HEK293 (cell line): ENCODE results near the gene ATF6.

Source experiments
- CTCF ChIA-PET: fragments of 350-600 bp; formaldehyde crosslinking; extraction: SDS; loops from one replicate; lab custom pipeline; 2021; ENCODE audit warnings: antibody characterized with exemption; lab: Yijun Ruan, JAX
- POLR2A ChIA-PET: fragments of 300-600 bp; formaldehyde crosslinking; extraction: SDS; loops from one replicate; lab custom pipeline; 2020; ENCODE audit warnings: antibody characterized with exemption, inconsistent platforms; lab: Yijun Ruan, JAX
- H3K27ac ChIP-seq: fragments of 200-500 bp; sonication (Bioruptor generic); 2 replicates; pipeline ENCODE4 v1.5.1; 2014; ENCODE audit warnings: low read depth, low read length, control low read depth, inconsistent platforms; ENCODE audit errors: extremely low read depth
- H3K36me3 ChIP-seq, 2 experiments: fragments of 200-500 bp in 1 of 2; sonication (Bioruptor generic) in 1 of 2; 1 replicate in 1 of 2; 2 replicates in 1 of 2; pipeline ENCODE4 v1.5.1; 2014 to 2017; ENCODE audit warnings: inconsistent platforms in 2 of 2, low read length in 2 of 2; ENCODE audit not compliant: control insufficient read depth in 2 of 2, insufficient read depth in 1 of 2
- H3K4me1 ChIP-seq: fragments of 200-500 bp; sonication (Bioruptor generic); 2 replicates; pipeline ENCODE4 v1.5.1; 2014; ENCODE audit warnings: mild to moderate bottlenecking, low read length, inconsistent platforms; ENCODE audit not compliant: control insufficient read depth, insufficient read depth
- H3K4me3 ChIP-seq: 2 replicates; pipeline ENCODE4 v1.5.1; 2011; ENCODE audit warnings: low read depth, mild to moderate bottlenecking, control low read depth, low read length, moderate library complexity
- H3K9me3 ChIP-seq: fragments of 200-500 bp; sonication (Bioruptor generic); 2 replicates; pipeline ENCODE4 v1.5.1; 2014; ENCODE audit warnings: low read depth, low read length, inconsistent platforms; ENCODE audit not compliant: control insufficient read depth, insufficient read depth
- BCL11B ChIP-seq: fragments of 450-650 bp; formaldehyde crosslinking; IDR thresholded peaks from 2 replicates; pipeline ENCODE4 v1.5.1; 2016; ENCODE audit warnings: low read depth, missing biosample characterization, missing genetic modification characterization
- CTCF ChIP-seq: fragments of 450-650 bp; formaldehyde crosslinking; IDR thresholded peaks from 2 replicates; pipeline ENCODE4 v1.5.1; 2016; ENCODE audit warnings: missing biosample characterization, missing genetic modification characterization
- KLF1 ChIP-seq: fragments of 450-650 bp; formaldehyde crosslinking; IDR thresholded peaks from 2 replicates; pipeline ENCODE4 v1.5.1; 2016; ENCODE audit warnings: missing biosample characterization, missing genetic modification characterization
- PBX3 ChIP-seq: sonication (generic); formaldehyde crosslinking; IDR thresholded peaks from 2 replicates; pipeline ENCODE4 v1.8.1; 2022; ENCODE audit warnings: mild to moderate bottlenecking, moderate library complexity, missing genetic modification reagents
- PRDM4 ChIP-seq: fragments of 450-650 bp; formaldehyde crosslinking; IDR thresholded peaks from 2 replicates; pipeline ENCODE4 v1.5.1; 2017; ENCODE audit warnings: missing biosample characterization, missing genetic modification characterization
- SCRT2 ChIP-seq: fragments of 450-650 bp; formaldehyde crosslinking; IDR thresholded peaks from 2 replicates; pipeline ENCODE4 v1.5.1; 2016; ENCODE audit warnings: missing biosample characterization, missing genetic modification characterization
- SP7 ChIP-seq: fragments of 450-650 bp; formaldehyde crosslinking; IDR thresholded peaks from 2 replicates; pipeline ENCODE4 v1.5.1; 2016; ENCODE audit warnings: missing biosample characterization, missing genetic modification characterization
- ZBTB26 ChIP-seq: fragments of 450-650 bp; formaldehyde crosslinking; optimal IDR thresholded peaks from 2 replicates; pipeline ENCODE3; 2016; ENCODE audit warnings: missing biosample characterization, mild to moderate bottlenecking, missing genetic modification characterization
- ZBTB6 ChIP-seq: fragments of 450-650 bp; formaldehyde crosslinking; IDR thresholded peaks from 2 replicates; pipeline ENCODE4 v1.5.1; 2017; ENCODE audit warnings: missing biosample characterization, missing genetic modification characterization
- ZBTB7A ChIP-seq: fragments of 450-650 bp; formaldehyde crosslinking; IDR thresholded peaks from 2 replicates; pipeline ENCODE4 v1.5.1; 2016; ENCODE audit warnings: low read depth, missing biosample characterization, missing genetic modification characterization
- ZFP3 ChIP-seq: fragments of 450-650 bp; formaldehyde crosslinking; IDR thresholded peaks from 2 replicates; pipeline ENCODE4 v1.5.1; 2016; ENCODE audit warnings: low read depth, missing biosample characterization, missing genetic modification characterization
- ZNF114 ChIP-seq: fragments of 450-650 bp; formaldehyde crosslinking; IDR thresholded peaks from 2 replicates; pipeline ENCODE4 v1.5.0; 2017; ENCODE audit warnings: missing biosample characterization, missing genetic modification characterization
- ZNF324 ChIP-seq: fragments of 450-650 bp; formaldehyde crosslinking; IDR thresholded peaks from 2 replicates; pipeline ENCODE4 v1.5.1; 2016; ENCODE audit warnings: missing biosample characterization, missing genetic modification characterization
- ZNF350 ChIP-seq: fragments of 450-650 bp; formaldehyde crosslinking; IDR thresholded peaks from 2 replicates; pipeline ENCODE4 v1.5.0; 2017; ENCODE audit warnings: missing biosample characterization, mild to moderate bottlenecking, missing genetic modification characterization
- ZNF433 ChIP-seq: fragments of 450-650 bp; formaldehyde crosslinking; IDR thresholded peaks from 2 replicates; pipeline ENCODE4 v1.5.1; 2016; ENCODE audit warnings: missing biosample characterization, missing genetic modification characterization, low read depth
- ZNF529 ChIP-seq: fragments of 450-650 bp; formaldehyde crosslinking; IDR thresholded peaks from 2 replicates; pipeline ENCODE4 v1.5.1; 2017; ENCODE audit warnings: missing genetic modification characterization, missing biosample characterization; ENCODE audit not compliant: insufficient replicate concordance
- ZNF629 ChIP-seq: fragments of 450-650 bp; formaldehyde crosslinking; IDR thresholded peaks from 2 replicates; pipeline ENCODE4 v1.5.1; 2017; ENCODE audit warnings: missing biosample characterization, missing genetic modification characterization
- ZNF654 ChIP-seq: fragments of 450-650 bp; formaldehyde crosslinking; IDR thresholded peaks from 2 replicates; pipeline ENCODE4 v1.5.1; 2016; ENCODE audit warnings: low read depth, missing biosample characterization, missing genetic modification characterization
- ZNF660 ChIP-seq: fragments of 450-650 bp; IDR thresholded peaks from 2 replicates; pipeline ENCODE4 v1.5.1; 2018; ENCODE audit warnings: missing biosample characterization, mild to moderate bottlenecking, missing genetic modification characterization
- ZNF707 ChIP-seq: fragments of 450-650 bp; formaldehyde crosslinking; IDR thresholded peaks from 2 replicates; pipeline ENCODE4 v1.5.1; 2016; ENCODE audit warnings: missing biosample characterization, missing genetic modification characterization

ATF6 gene

GRCh38 chr1:161791904-161792655 is 26.0 kb downstream of the ATF6 start:
- no peak overlapping the region for H3K27ac ChIP-seq
- peaks cover 19 to 40% of the 10 kb centered on the region in 2 experiments for H3K36me3 ChIP-seq
- CTCF ChIA-PET: interaction anchor here (0.6 to 11.4 kb wide), 44 partner anchors 8 to 802 kb away, joined by 3 to 239 read pairs (median 4); partner anchors contain the start of genes C1orf226, DUSP12 and OLFML2B
- TF ChIP-seq SP7 (tag by site-specific recombination) (no peak), PRDM4 (tag by site-specific recombination) (no peak), ZFP3 (tag by site-specific recombination) (no peak), ZNF707 (tag by site-specific recombination) (no peak), KLF1 (tag by site-specific recombination) (no peak), ZBTB6 (tag by site-specific recombination) (no peak), ZNF529 (tag by site-specific recombination) (no peak), ZNF433 (tag by site-specific recombination) (no peak)
- no peaks in the 10 kb centered on the region for H3K4me1 ChIP-seq
- no peaks in the 10 kb centered on the region for H3K9me3 ChIP-seq
- no peak overlapping the region for H3K4me3 ChIP-seq
- POLR2A ChIA-PET: interaction anchor here (1.0 to 1.6 kb wide), 2 partner anchors 232 to 245 kb away, joined by 3 to 17 read pairs; partner anchors contain the start of gene OLFML2B

GRCh38 chr1:161792740-161793139 is 26.6 kb downstream of the ATF6 start:
- H3K27ac ChIP-seq: no peak overlapping the region
- ChIA-PET CTCF (interaction anchor here (0.6 to 11.4 kb wide), 42 partner anchors 8 to 802 kb away, joined by 3 to 239 read pairs (median 4); partner anchors contain the start of genes C1orf226, DUSP12 and OLFML2B), POLR2A (interaction anchor here (1.0 to 1.6 kb wide), 2 partner anchors 231 to 245 kb away, joined by 3 to 17 read pairs; partner anchors contain the start of gene OLFML2B)
- no peaks in the 10 kb centered on the region for H3K4me1 ChIP-seq
- TF ChIP-seq PBX3 (CRISPR knock-in tag): no peak
- TF ChIP-seq ZBTB7A (tag by site-specific recombination): no peak
- no peak for TF ChIP-seq ZBTB26 (tag by site-specific recombination)
- no peak for TF ChIP-seq ZNF324
- TF ChIP-seq ZNF629 (tag by site-specific recombination): 0 out of 2 replicates have a peak, but pooled peaks have one; percentile 25
- TF ChIP-seq ZNF660 (tag by site-specific recombination): peak; percentile 77; the same call in 1 of the 2 replicates
- TF ChIP-seq ZNF654 (tag by site-specific recombination): peak; percentile 78
- TF ChIP-seq ZNF350 (tag by site-specific recombination): no peak
- TF ChIP-seq BCL11B: no peak
- TF ChIP-seq CTCF (tag by site-specific recombination): peak; percentile 49; the same call in 1 of the 2 replicates
- no peak for TF ChIP-seq SCRT2
- TF ChIP-seq ZNF433 (tag by site-specific recombination): no peak
- TF ChIP-seq ZNF114: no peak
- no peaks in the 10 kb centered on the region for H3K9me3 ChIP-seq
- H3K4me3 ChIP-seq: no peak overlapping the region
- H3K36me3 ChIP-seq: peaks cover 21 to 42% of the 10 kb centered on the region in 2 experiments
